Medulla oblongata (tissue), 1 donor: Measurements from ENCODE around the gene C3orf18.

ENCODE experiments used
- DNase-seq: peaks from one replicate; pipeline ENCODE4 v3.0.0-alpha.2; 2015; ENCODE audit errors: extremely low spot score

Gene C3orf18

GRCh38 chr3:50567386-50568167 is at the start of gene C3orf18:
TSS of gene C3orf18 (minus strand) at chr3:50567747. CDS start at chr3:50565699, 2,048 bp downstream.
- peak; percentile 94 for DNase-seq

- DNase-seq = peak; percentile 96
These were observed 49.2 kb upstream of the C3orf18 start for GRCh38 chr3:50616770-50617095.

- DNase-seq = peak; percentile 90
These were observed 48.6 kb upstream of the C3orf18 start for GRCh38 chr3:50616003-50616769.

GRCh38 chr3:50615190-50615589 is 47.6 kb upstream of the C3orf18 start:
- no peak for DNase-seq

GRCh38 chr3:50612970-50613846 is 45.7 kb upstream of the C3orf18 start:
- DNase-seq = no peak

- DNase-seq = no peak
These were observed 44.8 kb upstream of the C3orf18 start for GRCh38 chr3:50612234-50612882.

- DNase-seq = peak; percentile 87
These were observed 44.1 kb upstream of the C3orf18 start, which contains the start of gene CISH for GRCh38 chr3:50611464-50612233. TSS of gene CISH (minus strand) at chr3:50611774. CDS start at chr3:50611650, 124 bp downstream.

- no peak for DNase-seq
These were observed 43.5 kb upstream of the C3orf18 start for GRCh38 chr3:50610992-50611463.

GRCh38 chr3:50610181-50610971 is 42.8 kb upstream of the C3orf18 start:
- DNase-seq = no peak

- no peak for DNase-seq
These were observed 42.2 kb upstream of the C3orf18 start for GRCh38 chr3:50609763-50610085.

- DNase-seq = no peak
These were observed 41.7 kb upstream of the C3orf18 start for GRCh38 chr3:50609071-50609762.

- no peak for DNase-seq
These were observed 40.7 kb upstream of the C3orf18 start for GRCh38 chr3:50608278-50608677.

GRCh38 chr3:50607271-50608091 is 39.9 kb upstream of the C3orf18 start:
- no peak for DNase-seq

- no peak for DNase-seq
These were observed 39.0 kb upstream of the C3orf18 start for GRCh38 chr3:50606596-50606995.

- DNase-seq = no peak
These were observed 38.4 kb upstream of the C3orf18 start for GRCh38 chr3:50605901-50606326.

GRCh38 chr3:50604628-50605588 is 37.4 kb upstream of the C3orf18 start:
- DNase-seq = no peak

GRCh38 chr3:50604110-50604621 is 36.6 kb upstream of the C3orf18 start:
- DNase-seq = no peak
